NCI-H1105 treated with DMSO at 0.1 percent for 48 hours (cell line): ENCODE results near the gene LIG1.

Experiments
- DNase-seq: peaks from one replicate; lab custom pipeline; 2025; lab: John Stamatoyannopoulos, UW

LIG1 gene

DNA sequence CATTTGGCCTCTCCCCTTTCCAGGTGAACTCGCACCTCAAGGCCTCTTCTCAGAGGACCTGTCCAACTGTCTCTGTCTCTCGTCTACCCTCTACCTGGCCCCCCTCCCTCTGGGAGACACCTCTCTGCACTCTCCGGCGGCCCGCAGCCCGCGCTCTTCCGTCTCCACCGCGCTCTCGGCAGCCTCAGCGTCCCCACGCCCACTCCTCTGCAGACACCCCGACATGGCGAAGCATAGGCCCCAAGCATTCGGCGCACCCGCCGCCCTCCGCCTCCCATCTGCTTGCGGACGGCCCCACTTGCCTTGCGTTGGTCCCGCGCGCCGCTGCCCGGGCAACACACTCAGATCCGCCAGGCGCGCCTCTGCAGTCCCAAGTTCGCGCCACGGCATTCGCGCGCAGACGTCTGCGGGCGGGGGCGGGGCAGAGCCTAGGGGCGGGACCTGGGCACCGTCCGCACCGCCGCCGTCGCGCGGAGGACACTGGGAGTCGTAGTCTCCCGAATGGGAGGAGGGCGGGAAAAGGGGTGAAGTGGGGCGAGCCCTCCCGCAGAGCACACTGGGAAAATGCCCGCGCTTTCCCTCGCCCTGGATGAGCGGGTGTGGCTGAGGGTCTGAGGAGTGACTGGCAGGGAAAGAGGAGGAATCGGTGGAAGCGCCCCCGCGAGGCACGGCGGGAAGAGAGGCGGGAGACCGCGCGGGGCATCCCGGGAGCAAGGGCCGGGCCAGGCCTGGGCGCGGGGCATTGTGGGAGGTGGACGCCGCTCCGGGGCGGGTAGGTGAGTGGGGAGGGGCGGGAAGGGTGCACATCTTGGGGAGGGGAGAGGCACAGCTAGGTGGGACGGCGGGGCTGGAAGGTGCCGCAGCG, at the start of gene LIG1, which contains the start of gene ZSWIM9:
Gene LIG1 (minus strand): TSS at position 406 of the 865 bp plus-strand sequence. CDS start 4,778 bp downstream, outside the sequence.
Gene ZSWIM9 (plus strand): TSS at position 742 of the 865 bp plus-strand sequence. CDS start 1,123 bp downstream, outside the sequence.
- peak; percentile 96 for DNase-seq

- DNase-seq = no peak
Observed at GRCh38 chr19:48218997-48219396, 48.9 kb upstream of the LIG1 start.

DNA sequence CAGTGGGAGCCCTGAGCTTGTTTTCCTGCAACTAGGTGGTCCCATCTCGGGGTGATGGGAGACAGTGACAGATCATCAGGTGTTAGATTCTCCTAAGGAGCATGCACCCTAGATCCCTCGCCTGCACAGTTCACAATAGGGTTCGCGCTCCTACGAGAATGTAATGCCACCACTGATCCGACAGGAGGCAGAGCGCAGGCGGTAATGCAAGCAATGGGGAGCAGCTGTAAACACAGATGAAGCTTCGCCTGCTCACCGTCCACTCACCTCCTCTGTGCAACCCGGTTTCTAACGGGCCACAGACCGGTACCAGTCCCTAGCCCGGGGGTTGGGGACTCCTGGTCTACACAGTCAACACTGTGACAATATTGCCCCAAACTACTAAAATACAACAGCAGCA, 46.8 kb upstream of the LIG1 start:
- DNase-seq = no peak

- DNase-seq = no peak
Observed at GRCh38 chr19:48213959-48214358, 43.8 kb upstream of the LIG1 start.

- DNase-seq = no peak
Observed at GRCh38 chr19:48210005-48210404, 39.9 kb upstream of the LIG1 start.

DNA sequence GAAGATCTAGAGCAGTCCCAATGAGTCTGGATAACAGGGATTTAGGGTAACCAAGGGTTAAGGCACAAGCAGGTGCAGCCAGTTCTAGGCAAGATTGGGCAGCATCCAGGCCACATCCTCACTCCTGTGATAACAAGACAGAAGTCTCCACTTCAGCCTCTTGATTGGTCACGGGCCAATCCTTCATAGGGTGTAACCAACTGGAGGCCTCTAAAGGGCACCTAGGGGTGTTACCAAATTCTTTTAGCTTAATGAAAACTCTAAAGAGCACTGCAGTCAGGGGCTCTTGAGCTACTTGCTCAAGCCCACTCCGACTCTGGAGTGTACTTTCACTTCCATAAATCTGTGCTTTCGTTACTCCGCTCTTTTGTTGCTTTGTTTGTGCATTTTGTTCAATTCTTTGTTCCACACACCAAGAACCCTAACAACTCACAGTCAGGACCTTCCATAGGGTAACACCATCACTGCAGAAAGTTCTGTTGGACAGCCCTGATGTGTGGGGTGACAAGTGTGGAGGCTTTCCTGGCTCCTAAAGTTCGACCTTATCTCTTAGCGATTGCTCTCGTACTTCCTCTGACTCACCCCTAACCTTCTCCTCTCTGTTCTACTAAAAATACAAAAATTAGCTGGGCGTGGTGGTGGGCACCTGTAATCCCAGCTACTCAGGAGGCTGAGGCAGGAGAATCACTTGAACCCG, 36.4 kb upstream of the LIG1 start:
- peak; percentile 10 for DNase-seq

- peak; percentile 99 for DNase-seq
Observed at GRCh38 chr19:48203794-48204628, 33.9 kb upstream of the LIG1 start.

GRCh38 chr19:48203222-48203793, 33.2 kb upstream of the LIG1 start:
- no peak for DNase-seq

GRCh38 chr19:48196933-48197665, 27.0 kb upstream of the LIG1 start:
- DNase-seq = no peak

DNA sequence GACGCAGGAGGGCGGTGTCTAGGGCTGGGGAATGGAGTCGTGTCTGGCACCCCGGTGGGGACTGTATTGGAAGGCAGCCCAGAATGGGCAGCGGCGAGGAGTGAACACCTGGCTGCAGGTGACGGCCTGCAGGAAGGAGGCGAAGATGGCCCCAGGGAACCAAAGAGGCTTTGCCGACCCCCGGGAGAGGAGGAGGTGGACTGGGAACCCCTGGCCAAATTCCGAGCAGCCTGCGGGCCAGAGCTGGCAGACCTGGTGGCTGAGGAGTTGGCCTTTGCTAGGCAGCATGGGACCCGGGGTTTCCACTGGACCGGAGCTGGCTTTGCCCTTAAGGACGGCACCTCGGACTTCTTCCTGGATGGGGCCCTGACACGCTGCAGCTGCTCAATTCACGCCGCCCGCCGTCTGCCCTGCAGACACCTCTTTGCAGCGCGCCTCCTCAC, 26.2 kb upstream of the LIG1 start:
- peak; percentile 60 for DNase-seq

- no peak for DNase-seq
Observed at GRCh38 chr19:48194844-48195830, 25.0 kb upstream of the LIG1 start.

DNA sequence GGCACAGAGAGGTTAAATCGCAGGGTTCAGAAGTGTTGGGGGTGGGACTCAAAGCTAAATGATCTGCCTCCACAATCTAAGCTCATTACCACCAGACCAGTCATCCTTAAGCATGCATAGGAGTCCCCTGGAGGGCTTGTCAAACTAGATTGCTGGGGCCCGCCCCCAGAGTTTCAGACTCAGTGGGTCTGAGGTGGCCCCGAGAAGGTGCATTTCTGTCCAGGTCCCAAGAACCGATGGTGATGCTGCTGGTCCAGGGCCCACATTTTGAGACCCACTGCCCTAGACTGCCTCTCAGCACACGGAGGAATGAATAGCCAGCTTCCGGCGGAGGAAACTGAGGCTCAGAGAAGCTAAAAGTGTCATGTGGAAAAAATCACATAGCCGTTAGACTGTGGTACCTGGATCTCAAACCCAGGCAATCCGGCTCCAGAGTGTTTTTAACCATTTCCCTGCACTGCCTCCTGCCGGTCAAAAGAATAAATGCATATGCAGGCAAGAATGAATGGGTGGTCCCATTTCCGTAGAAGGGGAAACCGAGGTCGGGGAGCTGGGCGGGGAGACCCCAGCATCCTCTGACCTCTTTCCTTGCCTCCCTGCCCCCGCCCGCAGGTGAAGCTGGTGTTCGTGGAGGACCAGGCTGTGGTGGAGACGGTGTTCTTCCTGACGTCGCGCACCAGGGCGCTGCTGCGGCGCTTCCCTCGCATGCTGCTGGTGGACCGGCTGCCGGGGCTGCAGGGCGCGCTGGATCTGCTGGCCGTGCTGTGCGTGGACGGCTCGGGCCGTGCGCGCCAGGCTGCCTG, 24.1 kb upstream of the LIG1 start:
- no peak for DNase-seq

DNA sequence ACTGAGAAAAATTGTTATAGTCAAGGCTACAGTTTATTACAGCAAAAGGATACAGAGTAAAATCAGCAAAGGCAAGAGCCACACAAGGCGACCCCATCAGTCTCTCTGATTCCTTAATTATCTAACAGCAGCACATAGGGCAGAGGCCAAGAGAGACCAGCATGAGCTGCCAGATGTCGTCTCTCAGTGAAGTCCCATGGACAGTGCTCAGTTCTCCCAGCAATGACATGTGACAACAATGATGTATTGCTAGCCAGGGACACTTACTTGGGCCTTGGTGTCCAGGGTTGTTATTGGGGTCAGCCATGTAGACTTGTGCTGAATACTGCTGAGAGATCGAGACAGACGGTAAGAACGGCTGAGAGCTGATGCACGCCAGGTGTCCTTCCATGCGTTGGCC, 22.6 kb upstream of the LIG1 start:
- DNase-seq = no peak

GRCh38 chr19:48190885-48191284, 20.7 kb upstream of the LIG1 start:
- no peak for DNase-seq

- no peak for DNase-seq
Observed at GRCh38 chr19:48190288-48190884, 20.2 kb upstream of the LIG1 start.

DNA sequence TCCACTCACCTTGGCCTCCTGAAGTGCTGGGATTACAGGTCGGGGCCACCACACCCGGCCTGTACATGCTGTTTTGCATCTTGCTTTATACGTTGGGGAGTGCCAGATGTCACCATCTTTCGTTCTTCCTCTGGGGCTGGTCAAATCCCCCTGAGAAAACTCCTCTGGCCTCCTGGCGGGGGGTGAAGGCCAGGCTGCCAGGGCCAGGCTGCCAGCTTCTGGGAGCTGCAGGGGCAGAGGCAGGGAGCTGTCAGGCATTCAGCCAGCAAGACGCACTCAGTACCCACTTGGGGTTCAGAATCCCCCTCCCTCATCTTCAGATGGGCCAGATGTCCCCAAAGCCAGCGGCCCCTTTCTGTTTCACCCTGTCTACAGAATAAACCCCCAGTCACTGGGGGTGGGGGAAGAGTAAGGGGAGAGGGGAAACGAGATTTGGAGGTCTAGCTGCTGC, 16.4 kb upstream of the LIG1 start:
- DNase-seq = no peak

DNA sequence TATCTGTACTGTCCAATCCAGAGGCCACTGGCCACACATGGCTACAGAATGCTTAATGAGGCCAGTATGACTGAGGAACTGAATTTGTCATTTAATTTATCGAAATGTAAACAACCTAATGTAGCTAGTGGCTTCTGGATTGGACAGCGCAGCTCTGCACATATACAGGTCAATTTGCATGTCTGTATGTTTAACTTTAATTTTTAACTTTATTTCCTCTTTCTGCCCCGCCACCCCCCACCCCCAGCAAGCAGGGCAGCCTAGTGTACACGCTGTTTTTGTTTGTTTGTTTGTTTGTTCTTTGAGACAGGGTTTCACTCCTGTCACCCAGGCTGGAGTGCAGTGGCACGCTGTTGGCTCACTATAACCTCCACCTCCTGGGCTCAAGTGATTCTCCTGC, 15.9 kb upstream of the LIG1 start:
- no peak for DNase-seq

- no peak for DNase-seq
Observed at GRCh38 chr19:48183356-48183755, 13.2 kb upstream of the LIG1 start.

GRCh38 chr19:48182434-48182833, 12.3 kb upstream of the LIG1 start:
- DNase-seq = no peak
